PC-9 (cell line): ENCODE measurements around the gene GATA1. TPM values are rescaled to one million over a fixed set of nuclear protein-coding genes. Genes with fewer than 3 reads are reported as not detected.
A peak's percentile ranks its signal among the peaks of the same experiment; 100 is the strongest.

Experiments used
- BruUV-seq: library from RNA; stranded (reverse); fragments of 400-500 nt; replicated peaks from 2 replicates; lab custom pipeline; 2021; lab: Mats Ljungman, UMichigan
- CTCF ChIA-PET: fragments of 300-600 bp; sonication (Branson Sonifier 250); formaldehyde crosslinking; loops from one replicate; lab custom pipeline; 2022; ENCODE audit warnings: antibody characterized with exemption; lab: Charles Lee
- POLR2A ChIA-PET: fragments of 300-600 bp; sonication (Branson Sonifier 250); formaldehyde crosslinking; loops from one replicate; lab custom pipeline; 2022; ENCODE audit warnings: antibody characterized with exemption; ENCODE audit not compliant: unreplicated experiment; lab: Charles Lee
- DNase-seq, 2 experiments: peaks; one replicate each; pipeline versions ENCODE4 v3.0.0 to v3.0.0-alpha.2; 2015 to 2022; ENCODE audit warnings: mixed read lengths in 1 of 2
- H2AFZ ChIP-seq: fragments of 200-600 bp; sonication (generic); 2 replicates; pipeline ENCODE4 v1.8.1; 2017; ENCODE audit warnings: antibody characterized with exemption
- H3F3A ChIP-seq: fragments of 200-600 bp; sonication (generic); 2 replicates; pipeline ENCODE4 v1.8.1; 2017; ENCODE audit warnings: antibody characterized with exemption, mild to moderate bottlenecking, low read depth; ENCODE audit not compliant: insufficient read depth
- H3K27ac ChIP-seq: fragments of 200-600 bp; sonication (generic); 2 replicates; pipeline ENCODE4 v1.6.1; 2016; ENCODE audit warnings: mixed run types
- H3K27me3 ChIP-seq: fragments of 200-600 bp; sonication (generic); 2 replicates; pipeline ENCODE4 v1.6.1; 2016; ENCODE audit warnings: low read depth, mixed run types; ENCODE audit not compliant: insufficient read depth
- H3K36me3 ChIP-seq: fragments of 200-600 bp; sonication (generic); 2 replicates; pipeline ENCODE4 v1.6.1; 2016; ENCODE audit warnings: low read depth, mixed run types
- H3K4me1 ChIP-seq: fragments of 200-600 bp; sonication (generic); replicated peaks from 2 replicates; pipeline ENCODE4 v1.6.1; 2016; ENCODE audit warnings: mixed run types; ENCODE audit not compliant: insufficient read depth
- H3K4me2 ChIP-seq: fragments of 200-600 bp; sonication (generic); 2 replicates; pipeline ENCODE4 v1.6.1; 2017; ENCODE audit warnings: mixed run types
- H3K4me3 ChIP-seq: fragments of 200-600 bp; sonication (generic); 2 replicates; pipeline ENCODE4 v1.6.1; 2016; ENCODE audit warnings: mixed run types
- H3K79me2 ChIP-seq: fragments of 200-600 bp; sonication (generic); 2 replicates; pipeline ENCODE4 v1.6.1; 2017; ENCODE audit warnings: low read depth, mixed run types
- H3K9me2 ChIP-seq: fragments of 200-600 bp; sonication (generic); 2 replicates; pipeline ENCODE4 v1.8.1; 2017; ENCODE audit warnings: mild to moderate bottlenecking; ENCODE audit not compliant: insufficient read depth
- H3K9me3 ChIP-seq: fragments of 200-600 bp; sonication (generic); 2 replicates; pipeline ENCODE4 v1.8.1; 2016; ENCODE audit warnings: low read depth; ENCODE audit not compliant: insufficient read depth
- H4K20me1 ChIP-seq: fragments of 200-600 bp; sonication (generic); 2 replicates; pipeline ENCODE4 v1.8.1; 2017; ENCODE audit not compliant: insufficient read depth
- EZH2 ChIP-seq: fragments of 200-600 bp; sonication (generic); IDR thresholded peaks from 2 replicates; pipeline ENCODE4 v1.8.0; 2017; ENCODE audit warnings: antibody characterized with exemption, low read depth
- intact Hi-C: fragments of 100-400 bp; cut with micrococcal nuclease; formaldehyde crosslinking; loops from one replicate; pipeline ENCODE4 v1.10.0; 2022; ENCODE audit not compliant: unreplicated experiment
- total RNA-seq: library from RNA; stranded (reverse); gene quantifications from 2 replicates; pipeline ENCODE4 v1.2.3, GENCODE V29; 2021
- TF ChIP-seq, protein P1 (sequence below): fragments of 200-600 bp; sonication (generic); conservative IDR thresholded peaks from 2 replicates; pipeline ENCODE4 v1.6.1; 2017; ENCODE audit warnings: mixed run types, antibody characterized with exemption, mild to moderate bottlenecking, moderate library complexity

GATA1 gene
- total RNA-seq, 1 experiment from 2014 or later = not detected

DNA sequence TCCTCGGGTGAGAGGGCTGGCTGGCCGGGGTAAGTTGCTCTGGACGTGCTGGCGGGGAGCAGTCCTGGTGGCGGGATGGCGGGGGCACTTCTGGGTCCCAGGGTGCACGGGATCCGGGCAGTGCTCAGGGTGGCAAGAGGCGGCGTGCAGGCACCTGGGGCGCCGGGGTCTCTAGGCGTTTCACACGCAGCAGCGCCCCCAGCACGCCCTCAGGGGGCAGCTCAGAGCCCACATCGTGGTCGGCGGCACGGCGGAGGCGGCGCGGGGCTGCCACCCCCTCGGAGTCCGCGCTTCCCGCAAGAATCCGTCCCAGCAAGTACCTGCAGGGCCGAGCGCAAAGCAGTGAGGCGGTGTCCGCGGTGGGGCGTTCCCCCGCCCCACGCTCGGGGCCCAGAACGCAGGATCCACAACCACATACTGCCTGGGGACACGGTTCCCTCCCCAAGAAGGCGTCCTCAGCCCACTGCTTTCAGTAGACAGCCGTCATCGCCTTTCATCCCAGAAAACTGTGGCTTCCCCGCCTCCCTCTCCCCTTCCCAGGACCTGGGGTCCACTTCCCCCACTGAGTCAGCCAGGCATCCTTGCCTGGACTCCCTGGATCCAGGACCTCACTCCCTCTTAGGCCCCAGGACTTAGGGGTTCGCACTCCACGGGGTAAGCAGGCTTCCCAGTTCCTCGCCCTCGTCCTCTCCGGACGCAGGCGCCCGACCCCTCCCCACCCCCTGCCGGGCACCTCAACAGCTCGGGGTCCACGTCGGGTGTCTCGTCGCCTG lies 44.9 kb downstream of the GATA1 start:
- BruUV-seq = no TSS peak

DNA sequence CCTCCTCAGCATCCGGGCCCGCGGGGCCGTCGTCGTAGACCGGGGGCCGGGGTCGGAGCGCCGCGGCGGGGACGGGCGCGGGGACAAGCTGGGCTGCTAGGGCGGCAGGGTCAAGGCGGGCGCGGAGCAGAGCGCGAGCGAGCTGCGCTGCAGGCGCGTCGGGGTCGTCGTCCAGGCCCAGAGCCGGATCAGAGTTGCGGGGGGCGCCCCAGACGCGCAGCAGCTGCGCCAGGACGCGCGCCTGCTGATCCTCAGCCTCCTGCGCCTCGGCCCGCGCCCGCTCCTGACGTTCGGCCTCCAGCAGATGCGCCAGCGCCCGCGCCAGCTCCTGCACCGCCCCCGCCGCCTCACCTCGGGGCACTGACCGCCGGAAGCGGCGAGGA lies 45.5 kb downstream of the GATA1 start:
- H3K27me3 ChIP-seq = no peaks in the 10 kb centered on the region
- no TSS peak for BruUV-seq
- no peaks in the 10 kb centered on the region for H3K9me2 ChIP-seq
- intact Hi-C loops = no loop called here
- ChIA-PET CTCF (no interaction called here), POLR2A (no interaction called here)
- no peaks in the 10 kb centered on the region for H3K9me3 ChIP-seq
- H3K4me1 ChIP-seq = no peaks in the 10 kb centered on the region
- no peak overlapping the region for H3K4me3 ChIP-seq
- no peaks in the 10 kb centered on the region for H4K20me1 ChIP-seq
- H3K27ac ChIP-seq = no peak overlapping the region
- H3F3A ChIP-seq = no peaks in the 10 kb centered on the region
- H3K36me3 ChIP-seq = no peaks in the 10 kb centered on the region
- TF ChIP-seq EZH2 = no peak
- TF ChIP-seq, protein P1, sequence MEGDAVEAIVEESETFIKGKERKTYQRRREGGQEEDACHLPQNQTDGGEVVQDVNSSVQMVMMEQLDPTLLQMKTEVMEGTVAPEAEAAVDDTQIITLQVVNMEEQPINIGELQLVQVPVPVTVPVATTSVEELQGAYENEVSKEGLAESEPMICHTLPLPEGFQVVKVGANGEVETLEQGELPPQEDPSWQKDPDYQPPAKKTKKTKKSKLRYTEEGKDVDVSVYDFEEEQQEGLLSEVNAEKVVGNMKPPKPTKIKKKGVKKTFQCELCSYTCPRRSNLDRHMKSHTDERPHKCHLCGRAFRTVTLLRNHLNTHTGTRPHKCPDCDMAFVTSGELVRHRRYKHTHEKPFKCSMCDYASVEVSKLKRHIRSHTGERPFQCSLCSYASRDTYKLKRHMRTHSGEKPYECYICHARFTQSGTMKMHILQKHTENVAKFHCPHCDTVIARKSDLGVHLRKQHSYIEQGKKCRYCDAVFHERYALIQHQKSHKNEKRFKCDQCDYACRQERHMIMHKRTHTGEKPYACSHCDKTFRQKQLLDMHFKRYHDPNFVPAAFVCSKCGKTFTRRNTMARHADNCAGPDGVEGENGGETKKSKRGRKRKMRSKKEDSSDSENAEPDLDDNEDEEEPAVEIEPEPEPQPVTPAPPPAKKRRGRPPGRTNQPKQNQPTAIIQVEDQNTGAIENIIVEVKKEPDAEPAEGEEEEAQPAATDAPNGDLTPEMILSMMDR = no peak
- H2AFZ ChIP-seq = no peak overlapping the region
- H3K4me2 ChIP-seq = no peak overlapping the region
- no peaks in the 10 kb centered on the region for H3K79me2 ChIP-seq
- DNase-seq = peak in 1 of 2 experiments; percentile 1

More for the DNA sequence above, 44.9 kb downstream of the GATA1 start:
- intact Hi-C loops = no loop called here
- Histone ChIP-seq H4K20me1 (no peaks in the 10 kb centered on the region), H3K27ac (no peak overlapping the region), H3K9me2 (no peaks in the 10 kb centered on the region), H3K79me2 (no peaks in the 10 kb centered on the region), H3K9me3 (no peaks in the 10 kb centered on the region), H3K4me3 (no peak overlapping the region), H3K27me3 (no peaks in the 10 kb centered on the region), H3K4me2 (no peak overlapping the region), H3K4me1 (no peaks in the 10 kb centered on the region), H2AFZ (no peak overlapping the region), H3F3A (no peaks in the 10 kb centered on the region), H3K36me3 (no peaks in the 10 kb centered on the region)
- ChIA-PET CTCF (no interaction called here), POLR2A (no interaction called here)
- DNase-seq = no peak
- no peak for TF ChIP-seq EZH2
- TF ChIP-seq, protein P1 = no peak

DNA sequence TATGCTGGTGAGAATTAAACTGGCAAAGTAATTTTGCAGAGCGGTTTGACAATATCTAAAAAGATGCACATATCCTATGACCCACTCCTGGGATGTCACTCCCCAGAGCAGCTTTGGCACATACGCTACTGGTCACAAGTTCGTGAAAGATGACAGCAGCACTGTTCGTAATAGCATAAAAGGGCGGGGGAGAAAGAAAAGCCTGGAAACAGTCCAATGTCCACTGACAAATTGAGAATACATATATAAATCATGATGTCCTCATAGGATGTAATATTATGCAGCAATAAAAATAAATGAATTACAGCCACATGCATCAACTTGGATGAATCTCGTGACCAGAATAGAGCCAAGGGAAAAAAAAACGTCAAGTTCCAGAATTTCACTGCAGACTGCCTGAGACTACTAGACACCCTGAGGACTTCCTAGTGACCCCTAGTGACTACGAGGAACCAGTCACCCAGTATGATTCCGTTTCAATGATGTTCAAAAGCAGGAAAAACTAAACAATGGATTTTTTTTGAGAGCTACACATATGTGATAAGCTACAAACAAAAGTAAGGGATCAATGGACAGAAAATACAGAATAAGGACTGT lies 47.2 kb downstream of the GATA1 start:
- H3K79me2 ChIP-seq = no peaks in the 10 kb centered on the region
- no peaks in the 10 kb centered on the region for H3K4me1 ChIP-seq
- H3K27ac ChIP-seq = no peak overlapping the region
- no peak for TF ChIP-seq EZH2
- TF ChIP-seq, protein P1 = no peak; the same call in 1 of the 2 replicates
- H3F3A ChIP-seq = no peaks in the 10 kb centered on the region
- no peaks in the 10 kb centered on the region for H3K27me3 ChIP-seq
- ChIA-PET POLR2A (no interaction called here), CTCF (no interaction called here)
- no peaks in the 10 kb centered on the region for H4K20me1 ChIP-seq
- intact Hi-C loops = no loop called here
- H2AFZ ChIP-seq = no peak overlapping the region
- no peak overlapping the region for H3K4me2 ChIP-seq
- no peak for DNase-seq
- BruUV-seq = no TSS peak
- H3K9me2 ChIP-seq = no peaks in the 10 kb centered on the region
- no peaks in the 10 kb centered on the region for H3K9me3 ChIP-seq
- H3K36me3 ChIP-seq = no peaks in the 10 kb centered on the region
- no peak overlapping the region for H3K4me3 ChIP-seq
